ENCODE measurements around the gene TPCN2. TPM values are rescaled to one million over a fixed set of nuclear protein-coding genes. Genes with fewer than 3 reads are reported as not detected.

TPCN2 gene
- total and polyA plus RNA-seq, 11 donors: 4.1 to 17.6 (median 7.5) TPM

DNA sequence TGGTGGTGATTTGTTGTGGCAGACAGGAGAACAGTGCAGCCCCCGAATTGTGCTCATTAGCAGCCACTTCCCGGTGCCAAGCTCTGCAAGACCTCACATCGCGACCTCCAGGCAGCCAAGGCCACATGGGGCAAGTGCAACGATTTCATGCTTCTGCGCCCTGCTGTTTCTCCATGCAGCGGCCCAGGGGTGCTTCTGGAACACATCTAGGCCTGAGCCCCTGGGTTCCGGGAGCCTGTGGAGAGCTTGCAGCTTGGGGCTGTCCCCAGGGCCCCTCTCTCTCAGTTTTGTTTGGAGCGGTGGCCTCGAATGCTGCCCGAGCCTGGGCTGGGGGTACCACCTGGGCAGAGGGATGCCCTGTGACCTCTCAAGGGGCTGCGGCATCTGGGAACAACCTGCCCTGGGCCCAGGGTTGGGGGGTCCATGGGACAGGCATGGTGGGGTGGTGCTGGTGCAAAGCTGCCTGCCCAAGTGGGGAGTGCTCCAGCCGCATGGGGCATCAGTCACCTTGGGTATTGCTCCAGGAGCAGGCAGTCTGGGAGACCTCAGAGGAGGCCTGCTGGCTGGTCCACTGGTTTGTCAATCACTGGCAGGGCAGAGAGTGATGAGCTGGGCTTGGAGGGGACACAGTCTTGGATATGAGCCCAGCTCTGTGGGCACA lies 51.9 kb downstream of the TPCN2 start:
- intact Hi-C loops (cut with DNase I): loop anchor here (1.0 to 10.0 kb wide), 10 partner anchors 194 to 572 kb away; partner anchors contain the start of genes MYEOV (in 2 of the 10) and CCND1 (in 1 of the 10)
- Histone ChIP-seq H3K9me3 (no peaks in the 10 kb centered on the region), H3K4me1 (peaks cover 0 to 13% (median 5%) of the 10 kb centered on the region in 12 donors), H3K27ac (no peak overlapping the region), H3K27me3 (no peaks in the 10 kb centered on the region), H3K4me3 (no peak overlapping the region), H3K36me3 (no peaks in the 10 kb centered on the region)
- WGBS, 4 donors: 79 to 83% (median 81%) methylated on average over 12 to 13 of the region's 13 CpGs
- no peak for TF ChIP-seq CTCF (IDR thresholded peaks at IDR 0.05)
- TF ChIP-seq POLR2A (IDR thresholded peaks at IDR 0.05): no peak
- ATAC-seq: peak in 2 of 4 donors; percentile 2
- peak in 1 of 5 donors; percentile 56 for DNase-seq

- WGBS, 4 donors: 27 to 40% (median 30%) methylated on average over 10 to 14 of the region's 14 CpGs
- intact Hi-C loops (cut with DNase I): loop anchor here (1.0 to 10.0 kb wide), 10 partner anchors 194 to 572 kb away; partner anchors contain the start of genes MYEOV (in 2 of the 10) and CCND1 (in 1 of the 10)
- H3K4me3 ChIP-seq: no peak overlapping the region
- peak; percentile 72 to 86 (median 83) for ATAC-seq
- H3K27ac ChIP-seq: no peak overlapping the region
- no peaks in the 10 kb centered on the region for H3K27me3 ChIP-seq
- TF ChIP-seq POLR2A (IDR thresholded peaks at IDR 0.05): no peak
- peak; percentile 96 to 100 (median 100) for TF ChIP-seq CTCF (IDR thresholded peaks at IDR 0.05)
- no peaks in the 10 kb centered on the region for H3K36me3 ChIP-seq
- peak; percentile 64 to 85 (median 81) for DNase-seq
- H3K9me3 ChIP-seq: no peaks in the 10 kb centered on the region
- peaks cover 0 to 20% (median 9%) of the 10 kb centered on the region in 12 donors for H3K4me1 ChIP-seq
Observed at GRCh38 chr11:69101115-69101791, 52.5 kb downstream of the TPCN2 start.

- Histone ChIP-seq H3K27me3 (no peaks in the 10 kb centered on the region), H3K36me3 (no peaks in the 10 kb centered on the region), H3K27ac (no peak overlapping the region), H3K9me3 (no peaks in the 10 kb centered on the region), H3K4me1 (peaks cover 0 to 25% (median 11%) of the 10 kb centered on the region in 12 donors), H3K4me3 (no peak overlapping the region)
- TF ChIP-seq POLR2A (IDR thresholded peaks at IDR 0.05): no peak
- no peak for TF ChIP-seq CTCF (IDR thresholded peaks at IDR 0.05)
- peak in 1 of 4 donors; percentile 8 for ATAC-seq
- intact Hi-C loops (cut with DNase I): loop anchor here (1.0 to 10.0 kb wide), 10 partner anchors 193 to 571 kb away; partner anchors contain the start of genes MYEOV (in 2 of the 10) and CCND1 (in 1 of the 10)
- DNase-seq: peak in 2 of 5 donors; percentile 22 to 35
- WGBS, 4 donors: 76 to 80% (median 77%) methylated on average over 16 to 17 of the region's 17 CpGs
Observed at GRCh38 chr11:69101792-69102695, 53.3 kb downstream of the TPCN2 start.

Measured in heart left ventricle (tissue), 16 donors.